Ovary (tissue), 3 donors: ENCODE measurements around the gene ZNF423.

Experiments used
- POLR2A ChIP-seq: fragments of 450-650 bp; IDR thresholded peaks from one replicate; pipeline ENCODE4 v1.6.1; 2017; ENCODE audit warnings: antibody characterized with exemption, mild to moderate bottlenecking, moderate library complexity
- TF ChIP-seq, protein P1 (sequence below), 3 donors: fragments of 450-650 bp in 2 of 3; fragments of 200-600 bp in 1 of 3; IDR thresholded peaks; one replicate each; pipeline versions ENCODE4 v1.5.1 to v1.8.0; 2016 to 2022; ENCODE audit warnings: antibody characterized with exemption in 3 of 3, mild to moderate bottlenecking in 1 of 3
- donor health status: DM: no; HTN: no; CAD: no.

- TF ChIP-seq, protein P1, sequence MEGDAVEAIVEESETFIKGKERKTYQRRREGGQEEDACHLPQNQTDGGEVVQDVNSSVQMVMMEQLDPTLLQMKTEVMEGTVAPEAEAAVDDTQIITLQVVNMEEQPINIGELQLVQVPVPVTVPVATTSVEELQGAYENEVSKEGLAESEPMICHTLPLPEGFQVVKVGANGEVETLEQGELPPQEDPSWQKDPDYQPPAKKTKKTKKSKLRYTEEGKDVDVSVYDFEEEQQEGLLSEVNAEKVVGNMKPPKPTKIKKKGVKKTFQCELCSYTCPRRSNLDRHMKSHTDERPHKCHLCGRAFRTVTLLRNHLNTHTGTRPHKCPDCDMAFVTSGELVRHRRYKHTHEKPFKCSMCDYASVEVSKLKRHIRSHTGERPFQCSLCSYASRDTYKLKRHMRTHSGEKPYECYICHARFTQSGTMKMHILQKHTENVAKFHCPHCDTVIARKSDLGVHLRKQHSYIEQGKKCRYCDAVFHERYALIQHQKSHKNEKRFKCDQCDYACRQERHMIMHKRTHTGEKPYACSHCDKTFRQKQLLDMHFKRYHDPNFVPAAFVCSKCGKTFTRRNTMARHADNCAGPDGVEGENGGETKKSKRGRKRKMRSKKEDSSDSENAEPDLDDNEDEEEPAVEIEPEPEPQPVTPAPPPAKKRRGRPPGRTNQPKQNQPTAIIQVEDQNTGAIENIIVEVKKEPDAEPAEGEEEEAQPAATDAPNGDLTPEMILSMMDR (IDR thresholded peaks at IDR 0.05) = no peak
- no peak for TF ChIP-seq POLR2A
Measured at GRCh38 chr16:49809062-49809461, 46.9 kb downstream of the ZNF423 start.
